ENCODE measurements around the gene KCNE3. TPM values are rescaled to one million over a fixed set of nuclear protein-coding genes. Genes with fewer than 3 reads are reported as not detected.

Gene KCNE3
- total RNA-seq, 1 experiment from 2014 or later, result 0.52 TPM

DNA sequence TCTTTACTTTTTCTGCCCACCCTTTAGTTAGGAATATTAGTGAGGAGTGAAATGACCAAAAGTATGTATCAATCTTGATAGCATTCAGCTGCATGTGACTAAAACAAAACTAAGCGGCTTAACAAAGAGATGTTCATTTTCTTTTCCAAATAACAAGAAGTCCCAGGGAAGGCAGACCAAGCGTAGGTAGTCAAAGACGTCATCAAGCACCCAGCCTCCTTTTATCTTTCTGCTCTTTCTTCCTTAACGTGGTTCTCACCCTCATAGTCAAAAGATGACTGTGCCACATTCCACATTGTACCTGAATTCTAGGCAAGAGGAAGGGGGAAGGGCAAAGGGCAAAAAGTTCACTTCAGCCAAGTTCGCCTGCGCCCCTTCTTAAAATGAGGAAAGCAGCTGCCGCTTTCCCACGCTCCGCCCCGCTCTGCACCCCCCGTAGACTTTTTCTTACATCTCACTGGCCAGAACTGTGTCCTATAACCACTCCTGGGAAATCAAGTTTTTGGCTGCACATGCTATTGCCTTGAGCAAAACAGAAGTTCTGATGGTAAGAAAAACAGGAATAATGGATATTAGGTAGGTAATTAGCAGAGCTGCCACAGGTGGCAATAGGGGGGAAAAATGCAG is 54.5 kb downstream of the KCNE3 start:
- H3K9me2 ChIP-seq (ENCODE audit: insufficient read depth), result no peaks in the 10 kb centered on the region
- POLR2A ChIA-PET (ENCODE audit: unreplicated experiment), result no interaction called here
- H3K4me1 ChIP-seq (replicated peaks; ENCODE audit: insufficient read depth), result peaks cover 29% of the 10 kb centered on the region
- H3K4me2 ChIP-seq, result no peak overlapping the region
- H4K20me1 ChIP-seq (ENCODE audit: insufficient read depth), result no peaks in the 10 kb centered on the region
- no peaks in the 10 kb centered on the region for H3K9me3 ChIP-seq (ENCODE audit: insufficient read depth, low read depth)
- H3K79me2 ChIP-seq (ENCODE audit: low read depth), result no peaks in the 10 kb centered on the region
- CTCF ChIA-PET, result no interaction called here
- no TSS peak for BruUV-seq (replicated peaks)
- TF ChIP-seq EZH2 (IDR thresholded peaks at IDR 0.05; ENCODE audit: low read depth), result no peak
- TF ChIP-seq, protein P1, sequence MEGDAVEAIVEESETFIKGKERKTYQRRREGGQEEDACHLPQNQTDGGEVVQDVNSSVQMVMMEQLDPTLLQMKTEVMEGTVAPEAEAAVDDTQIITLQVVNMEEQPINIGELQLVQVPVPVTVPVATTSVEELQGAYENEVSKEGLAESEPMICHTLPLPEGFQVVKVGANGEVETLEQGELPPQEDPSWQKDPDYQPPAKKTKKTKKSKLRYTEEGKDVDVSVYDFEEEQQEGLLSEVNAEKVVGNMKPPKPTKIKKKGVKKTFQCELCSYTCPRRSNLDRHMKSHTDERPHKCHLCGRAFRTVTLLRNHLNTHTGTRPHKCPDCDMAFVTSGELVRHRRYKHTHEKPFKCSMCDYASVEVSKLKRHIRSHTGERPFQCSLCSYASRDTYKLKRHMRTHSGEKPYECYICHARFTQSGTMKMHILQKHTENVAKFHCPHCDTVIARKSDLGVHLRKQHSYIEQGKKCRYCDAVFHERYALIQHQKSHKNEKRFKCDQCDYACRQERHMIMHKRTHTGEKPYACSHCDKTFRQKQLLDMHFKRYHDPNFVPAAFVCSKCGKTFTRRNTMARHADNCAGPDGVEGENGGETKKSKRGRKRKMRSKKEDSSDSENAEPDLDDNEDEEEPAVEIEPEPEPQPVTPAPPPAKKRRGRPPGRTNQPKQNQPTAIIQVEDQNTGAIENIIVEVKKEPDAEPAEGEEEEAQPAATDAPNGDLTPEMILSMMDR (conservative IDR thresholded peaks at IDR 0.05), result no peak
- DNase-seq, result no peak
- no peak overlapping the region for H3K27ac ChIP-seq
- intact Hi-C loops (cut with micrococcal nuclease; ENCODE audit: unreplicated experiment), result no loop called here
- no peaks in the 10 kb centered on the region for H3K27me3 ChIP-seq (ENCODE audit: insufficient read depth, low read depth)
- H3F3A ChIP-seq (ENCODE audit: insufficient read depth, low read depth), result peaks cover 11% of the 10 kb centered on the region
- no peak overlapping the region for H3K4me3 ChIP-seq
- H2AFZ ChIP-seq, result no peak overlapping the region
- H3K36me3 ChIP-seq (ENCODE audit: low read depth), result no peaks in the 10 kb centered on the region

DNA sequence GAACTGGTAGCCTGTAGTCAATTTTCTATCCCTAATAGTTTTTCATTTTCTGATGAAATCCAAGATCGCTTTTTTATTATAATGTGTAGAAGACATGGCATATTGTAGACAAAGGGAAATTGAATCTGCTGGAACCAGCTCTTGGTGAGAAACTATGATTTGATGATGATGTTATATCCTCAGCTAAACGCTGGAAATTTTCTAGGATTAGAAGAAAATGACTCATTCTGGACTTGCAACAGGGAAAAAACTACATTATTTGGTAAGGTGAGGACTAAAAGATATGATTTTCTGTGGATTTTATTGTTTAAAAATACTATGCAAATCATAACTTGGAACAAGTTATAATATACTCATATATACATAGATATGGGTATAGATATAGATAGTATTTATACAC is 55.0 kb downstream of the KCNE3 start:
- no TSS peak for BruUV-seq (replicated peaks)
- no peaks in the 10 kb centered on the region for H4K20me1 ChIP-seq (ENCODE audit: insufficient read depth)
- no peak for DNase-seq
- intact Hi-C loops (cut with micrococcal nuclease; ENCODE audit: unreplicated experiment), result no loop called here
- H3K4me1 ChIP-seq (replicated peaks; ENCODE audit: insufficient read depth), result peaks cover 24% of the 10 kb centered on the region
- H3K36me3 ChIP-seq (ENCODE audit: low read depth), result no peaks in the 10 kb centered on the region
- H3K4me2 ChIP-seq, result no peak overlapping the region
- no peak overlapping the region for H3K4me3 ChIP-seq
- no peaks in the 10 kb centered on the region for H3K27me3 ChIP-seq (ENCODE audit: insufficient read depth, low read depth)
- ChIA-PET CTCF (no interaction called here), POLR2A (ENCODE audit: unreplicated experiment) (no interaction called here)
- no peak overlapping the region for H2AFZ ChIP-seq
- no peak for TF ChIP-seq EZH2 (IDR thresholded peaks at IDR 0.05; ENCODE audit: low read depth)
- TF ChIP-seq, protein P1 (conservative IDR thresholded peaks at IDR 0.05), result no peak
- H3K79me2 ChIP-seq (ENCODE audit: low read depth), result no peaks in the 10 kb centered on the region
- H3F3A ChIP-seq (ENCODE audit: insufficient read depth, low read depth), result peaks cover 5% of the 10 kb centered on the region
- no peaks in the 10 kb centered on the region for H3K9me3 ChIP-seq (ENCODE audit: insufficient read depth, low read depth)
- no peaks in the 10 kb centered on the region for H3K9me2 ChIP-seq (ENCODE audit: insufficient read depth)
- no peak overlapping the region for H3K27ac ChIP-seq

DNA sequence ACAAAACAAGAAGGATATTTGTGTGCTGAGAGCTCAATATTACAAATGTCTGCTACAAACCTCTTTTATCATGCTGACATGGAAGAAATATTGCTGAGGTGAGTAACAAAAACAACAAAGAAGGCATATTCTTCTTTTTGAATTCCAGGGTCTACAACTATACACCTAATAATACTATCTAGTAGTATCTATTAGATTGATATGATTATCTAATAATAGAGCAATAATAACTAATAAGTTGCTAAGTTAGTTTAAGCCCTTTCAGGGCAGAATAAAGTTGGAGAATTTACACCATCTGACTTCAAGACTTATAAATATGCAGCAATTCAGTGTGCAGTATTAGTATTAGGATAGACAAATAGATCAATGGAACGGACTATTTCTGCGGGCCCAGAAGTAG is 57.7 kb downstream of the KCNE3 start:
- no peaks in the 10 kb centered on the region for H3K9me2 ChIP-seq (ENCODE audit: insufficient read depth)
- no peak overlapping the region for H3K27ac ChIP-seq
- no peak overlapping the region for H3K4me2 ChIP-seq
- ChIA-PET CTCF (no interaction called here), POLR2A (ENCODE audit: unreplicated experiment) (no interaction called here)
- H3K79me2 ChIP-seq (ENCODE audit: low read depth), result no peaks in the 10 kb centered on the region
- H3K27me3 ChIP-seq (ENCODE audit: insufficient read depth, low read depth), result no peaks in the 10 kb centered on the region
- DNase-seq, result no peak
- no peaks in the 10 kb centered on the region for H3K36me3 ChIP-seq (ENCODE audit: low read depth)
- intact Hi-C loops (cut with micrococcal nuclease; ENCODE audit: unreplicated experiment), result no loop called here
- no peaks in the 10 kb centered on the region for H4K20me1 ChIP-seq (ENCODE audit: insufficient read depth)
- no peak overlapping the region for H3K4me3 ChIP-seq
- H3F3A ChIP-seq (ENCODE audit: insufficient read depth, low read depth), result no peaks in the 10 kb centered on the region
- no peaks in the 10 kb centered on the region for H3K9me3 ChIP-seq (ENCODE audit: insufficient read depth, low read depth)
- H3K4me1 ChIP-seq (replicated peaks; ENCODE audit: insufficient read depth), result 0 out of 2 replicates have a peak, but pooled peaks cover 6% of the 10 kb centered on the region
- no peak overlapping the region for H2AFZ ChIP-seq
- TF ChIP-seq EZH2 (IDR thresholded peaks at IDR 0.05; ENCODE audit: low read depth), result no peak
- TF ChIP-seq, protein P1 (conservative IDR thresholded peaks at IDR 0.05), result no peak
- no TSS peak for BruUV-seq (replicated peaks)

Other genes starting within 250 kb of the KCNE3 start
- gene P4HA3, start 155.9 kb downstream of the KCNE3 start, total RNA-seq (2021), result 0.22 and 0.60 TPM in 2 replicates
- 7.3 and 7.8 TPM in 2 replicates for gene PGM2L1, start 69.1 kb downstream of the KCNE3 start, total RNA-seq (2021)
- 5.8 and 6.8 TPM in 2 replicates for gene LIPT2, start 26.2 kb upstream of the KCNE3 start, total RNA-seq (2021)
- 41.2 and 44.1 TPM in 2 replicates for gene POLD3, start 125.0 kb upstream of the KCNE3 start, total RNA-seq (2021)